Measurements from ENCODE around the gene GTF2H1. TPM values are rescaled to one million over a fixed set of nuclear protein-coding genes. Genes with fewer than 3 reads are reported as not detected.
"Not testable (repeated sequence)": the region's sequence is repeated elsewhere in the genome, so short reads cannot be mapped to it uniquely, and the experiment has no call there.

GTF2H1 gene
- total and polyA plus RNA-seq, 2 experiments from 2014 or later, result 33.8 to 66.2 TPM

DNA sequence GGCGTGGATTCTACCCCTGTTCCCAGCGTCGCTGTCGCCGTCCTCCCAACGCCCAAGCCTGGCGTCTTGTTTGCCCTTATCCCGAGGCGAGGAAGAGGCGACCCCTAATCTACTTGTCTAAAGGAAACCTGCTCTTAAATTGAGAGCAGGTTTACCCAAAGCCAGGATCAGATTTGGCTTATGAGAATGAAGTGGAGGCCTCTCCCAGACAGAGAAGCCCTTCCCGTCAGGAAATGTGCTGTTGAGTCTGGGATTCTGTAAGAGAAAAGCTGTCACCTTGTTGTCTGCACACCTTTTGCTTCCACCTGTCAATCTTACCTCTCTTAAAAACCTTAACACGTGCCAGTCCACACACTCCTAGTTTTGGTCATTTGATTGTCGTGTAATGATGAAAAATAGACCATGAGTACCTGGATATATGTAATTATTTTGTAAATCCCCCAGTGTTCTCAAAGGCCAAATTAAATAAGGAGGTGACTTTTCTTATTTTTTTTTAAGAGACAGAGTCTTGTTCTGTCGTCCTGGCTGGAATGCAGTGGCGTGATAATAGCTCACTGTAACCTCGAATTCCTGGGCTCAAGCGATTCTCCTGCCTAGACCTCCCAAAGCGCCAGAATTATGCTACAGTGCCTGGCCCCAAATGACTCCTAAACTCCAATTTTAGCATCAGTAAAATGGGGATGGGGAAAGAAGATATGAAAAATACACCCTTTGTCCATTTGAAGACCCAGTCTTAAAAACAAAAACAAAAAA, 627 bp downstream of the GTF2H1 start:
- peak overlapping the region; percentile 58 for H2AFZ ChIP-seq
- WGBS (ENCODE audit: low lambda C conversion rate, missing lambda C conversion rate), result 11% methylated on average over 17 of the region's 18 CpGs

DNA sequence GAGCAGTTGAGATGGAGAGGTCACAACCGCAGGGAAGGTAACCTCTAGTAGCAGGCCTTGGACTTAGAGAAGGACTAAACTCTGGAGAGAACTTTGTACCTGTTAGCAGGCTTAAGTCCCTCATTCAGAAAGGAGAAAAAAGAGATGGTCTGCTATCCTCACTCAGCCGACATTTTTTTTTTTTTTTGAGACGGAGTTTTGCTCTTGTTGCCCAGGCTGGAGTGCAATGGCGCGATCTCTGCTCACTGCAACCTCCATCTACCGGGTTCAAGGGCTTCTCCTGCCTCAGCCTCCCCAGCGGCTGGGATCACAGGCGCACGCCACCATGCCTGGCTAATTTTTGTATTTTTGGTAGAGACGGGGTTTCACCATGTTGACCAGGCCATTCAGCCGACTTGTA, 1.5 kb downstream of the GTF2H1 start:
- H3K27ac ChIP-seq; H4K20me1 ChIP-seq (ENCODE audit: insufficient read depth, poor library complexity, severe bottlenecking); DNase-seq (ENCODE audit: low spot score); H3K9me2 ChIP-seq (replicated peaks; ENCODE audit: insufficient read depth); H3K27me3 ChIP-seq; H3K9me3 ChIP-seq (ENCODE audit: low read depth); H2AFZ ChIP-seq; H3K4me3 ChIP-seq; H3K36me3 ChIP-seq (replicated peaks; ENCODE audit: insufficient read depth, low read depth): not testable (repeated sequence)
- peaks cover 89% of the 10 kb centered on the region for H3K79me2 ChIP-seq
- H3K4me2 ChIP-seq, result peak overlapping the region; percentile 87
- H3K4me1 ChIP-seq (ENCODE audit: insufficient read depth), result peaks cover 19% of the 10 kb centered on the region
- WGBS (ENCODE audit: low lambda C conversion rate, missing lambda C conversion rate), result 93% methylated on average over 11 of the region's 11 CpGs

More for the DNA sequence above, 627 bp downstream of the GTF2H1 start:
- H3K36me3 ChIP-seq (replicated peaks; ENCODE audit: insufficient read depth, low read depth), result no peaks in the 10 kb centered on the region
- H3K9me3 ChIP-seq (ENCODE audit: low read depth), result no peaks in the 10 kb centered on the region
- H3K4me2 ChIP-seq, result peak overlapping the region; percentile 87
- H3K9me2 ChIP-seq (replicated peaks; ENCODE audit: insufficient read depth), result no peaks in the 10 kb centered on the region
- H3K27ac ChIP-seq, result peak overlapping the region; percentile 98
- no peaks in the 10 kb centered on the region for H4K20me1 ChIP-seq (ENCODE audit: insufficient read depth, poor library complexity, severe bottlenecking)
- TF ChIP-seq EZH2phosphoT487 (IDR thresholded peaks at IDR 0.05; ENCODE audit: low read depth, severe bottlenecking, unreplicated experiment) (no peak), EZH2 (IDR thresholded peaks at IDR 0.05; ENCODE audit: borderline replicate concordance) (no peak)
- TF ChIP-seq, protein P1, sequence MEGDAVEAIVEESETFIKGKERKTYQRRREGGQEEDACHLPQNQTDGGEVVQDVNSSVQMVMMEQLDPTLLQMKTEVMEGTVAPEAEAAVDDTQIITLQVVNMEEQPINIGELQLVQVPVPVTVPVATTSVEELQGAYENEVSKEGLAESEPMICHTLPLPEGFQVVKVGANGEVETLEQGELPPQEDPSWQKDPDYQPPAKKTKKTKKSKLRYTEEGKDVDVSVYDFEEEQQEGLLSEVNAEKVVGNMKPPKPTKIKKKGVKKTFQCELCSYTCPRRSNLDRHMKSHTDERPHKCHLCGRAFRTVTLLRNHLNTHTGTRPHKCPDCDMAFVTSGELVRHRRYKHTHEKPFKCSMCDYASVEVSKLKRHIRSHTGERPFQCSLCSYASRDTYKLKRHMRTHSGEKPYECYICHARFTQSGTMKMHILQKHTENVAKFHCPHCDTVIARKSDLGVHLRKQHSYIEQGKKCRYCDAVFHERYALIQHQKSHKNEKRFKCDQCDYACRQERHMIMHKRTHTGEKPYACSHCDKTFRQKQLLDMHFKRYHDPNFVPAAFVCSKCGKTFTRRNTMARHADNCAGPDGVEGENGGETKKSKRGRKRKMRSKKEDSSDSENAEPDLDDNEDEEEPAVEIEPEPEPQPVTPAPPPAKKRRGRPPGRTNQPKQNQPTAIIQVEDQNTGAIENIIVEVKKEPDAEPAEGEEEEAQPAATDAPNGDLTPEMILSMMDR (IDR thresholded peaks at IDR 0.05; ENCODE audit: poor library complexity), result no peak
- peaks cover 89% of the 10 kb centered on the region for H3K79me2 ChIP-seq
- H3K27me3 ChIP-seq, result no peaks in the 10 kb centered on the region
- H3K4me1 ChIP-seq (ENCODE audit: insufficient read depth), result peaks cover 22% of the 10 kb centered on the region
- H3K4me3 ChIP-seq, result peak overlapping the region; percentile 54
- DNase-seq (ENCODE audit: low spot score), result no peak

- H3K79me2 ChIP-seq, result peaks cover 89% of the 10 kb centered on the region
- peaks cover 19% of the 10 kb centered on the region for H3K4me1 ChIP-seq (ENCODE audit: insufficient read depth)
- no peak overlapping the region for H3K4me3 ChIP-seq
- 50% methylated on average over 1 of the region's 1 CpG for WGBS (ENCODE audit: low lambda C conversion rate, missing lambda C conversion rate)
- no peaks in the 10 kb centered on the region for H3K36me3 ChIP-seq (replicated peaks; ENCODE audit: insufficient read depth, low read depth)
- no peak for DNase-seq (ENCODE audit: low spot score)
- no peaks in the 10 kb centered on the region for H4K20me1 ChIP-seq (ENCODE audit: insufficient read depth, poor library complexity, severe bottlenecking)
- no peaks in the 10 kb centered on the region for H3K9me2 ChIP-seq (replicated peaks; ENCODE audit: insufficient read depth)
- peak overlapping the region; percentile 87 for H3K4me2 ChIP-seq
- no peaks in the 10 kb centered on the region for H3K9me3 ChIP-seq (ENCODE audit: low read depth)
- no peak for TF ChIP-seq EZH2phosphoT487 (IDR thresholded peaks at IDR 0.05; ENCODE audit: low read depth, severe bottlenecking, unreplicated experiment)
- TF ChIP-seq, protein P1 (IDR thresholded peaks at IDR 0.05; ENCODE audit: poor library complexity), result no peak
- no peak for TF ChIP-seq EZH2 (IDR thresholded peaks at IDR 0.05; ENCODE audit: borderline replicate concordance)
- no peak overlapping the region for H2AFZ ChIP-seq
- no peak overlapping the region for H3K27ac ChIP-seq
- H3K27me3 ChIP-seq, result no peaks in the 10 kb centered on the region
Observed at GRCh38 chr11:18324381-18324780, 2.0 kb downstream of the GTF2H1 start.

GRCh38 chr11:18329196-18329870, 7.0 kb downstream of the GTF2H1 start:
- Histone ChIP-seq H3K4me2 (no peak overlapping the region), H4K20me1 (ENCODE audit: insufficient read depth, poor library complexity, severe bottlenecking) (no peaks in the 10 kb centered on the region), H3K4me3 (no peak overlapping the region), H3K4me1 (ENCODE audit: insufficient read depth) (peaks cover 8% of the 10 kb centered on the region), H2AFZ (no peak overlapping the region), H3K9me3 (ENCODE audit: low read depth) (no peaks in the 10 kb centered on the region), H3K9me2 (replicated peaks; ENCODE audit: insufficient read depth) (no peaks in the 10 kb centered on the region), H3K27ac (no peak overlapping the region), H3K27me3 (no peaks in the 10 kb centered on the region), H3K79me2 (peaks cover 88% of the 10 kb centered on the region), H3K36me3 (replicated peaks; ENCODE audit: insufficient read depth, low read depth) (no peaks in the 10 kb centered on the region)
- TF ChIP-seq EZH2phosphoT487 (IDR thresholded peaks at IDR 0.05; ENCODE audit: low read depth, severe bottlenecking, unreplicated experiment) (no peak), EZH2 (IDR thresholded peaks at IDR 0.05; ENCODE audit: borderline replicate concordance) (no peak)
- TF ChIP-seq, protein P1 (IDR thresholded peaks at IDR 0.05; ENCODE audit: poor library complexity), result no peak
- DNase-seq (ENCODE audit: low spot score), result no peak
- WGBS (ENCODE audit: low lambda C conversion rate, missing lambda C conversion rate), result 87% methylated on average over 5 of the region's 5 CpGs

Data from hepatocyte (in vitro differentiated cells).